Activated naive CD4-positive, alpha-beta T cell treated with anti-CD3 and anti-CD28 coated beads, Interleukin-2, amount 50 U/mL, for 24 hours (primary cell): ENCODE data around the gene TMEM125.

Source experiments
- H3K27ac Mint-ChIP-seq: one replicate; pipeline ENCODE4 v1.8.0; 2021; ENCODE audit warnings: mild to moderate bottlenecking, mixed read lengths
- H3K27me3 Mint-ChIP-seq: one replicate; pipeline ENCODE4 v1.8.0; 2021; ENCODE audit warnings: mixed read lengths
- H3K36me3 Mint-ChIP-seq: one replicate; pipeline ENCODE4 v1.8.0; 2021; ENCODE audit warnings: mixed read lengths
- H3K4me1 Mint-ChIP-seq: one replicate; pipeline ENCODE4 v1.8.0; 2021; ENCODE audit warnings: mixed read lengths
- H3K4me3 Mint-ChIP-seq: one replicate; pipeline ENCODE4 v1.8.0; 2021; ENCODE audit warnings: mild to moderate bottlenecking, mixed read lengths
- H3K9me3 Mint-ChIP-seq: one replicate; pipeline ENCODE4 v1.8.0; 2021; ENCODE audit warnings: mixed read lengths

The TMEM125 gene

DNA sequence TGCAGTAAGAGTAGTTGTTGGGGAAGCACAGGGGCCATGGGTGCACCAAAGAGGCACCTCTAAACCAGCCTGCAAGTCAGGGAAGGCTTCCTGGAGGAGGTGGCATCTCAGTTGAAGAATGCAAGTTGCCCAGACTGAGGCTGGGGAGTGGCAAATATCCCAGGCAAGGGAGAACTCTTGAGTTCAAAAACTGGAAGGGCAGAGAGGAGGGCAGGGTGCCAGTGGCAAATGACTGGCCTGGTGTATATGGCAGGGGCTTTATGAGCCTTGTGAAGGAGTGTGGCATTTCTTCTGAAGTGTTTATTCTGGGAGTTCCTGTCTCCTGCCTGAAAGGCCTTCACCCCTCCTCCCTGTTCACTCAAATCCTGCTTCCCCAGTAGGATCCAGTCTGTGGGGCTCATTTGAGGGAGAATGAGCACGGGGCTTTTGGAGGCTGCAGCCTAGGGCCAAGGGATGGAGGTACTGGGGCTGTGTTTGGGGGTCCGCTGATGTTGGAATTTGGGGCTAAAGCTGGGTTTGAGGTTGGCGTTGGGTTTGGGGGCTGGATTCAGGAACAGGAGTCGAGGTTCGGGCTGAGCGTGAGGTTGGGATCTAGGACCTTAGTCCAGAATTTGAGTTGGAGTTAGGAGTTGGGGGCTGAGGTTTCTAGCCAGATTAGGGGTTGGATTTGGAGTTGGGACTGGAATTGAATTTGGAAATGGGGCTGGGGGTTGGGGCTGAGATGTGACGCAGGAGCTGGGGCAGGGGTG, at the start of gene TMEM125:
TSS of gene TMEM125 (plus strand) at position 357 of the 749 bp plus-strand sequence. CDS start 2,740 bp downstream, outside the sequence.
- peaks cover 3% of the 10 kb centered on the region for H3K36me3 Mint-ChIP-seq
- H3K4me3 Mint-ChIP-seq, result peak within 1 kb of the TSS; percentile 49
- peaks cover 5% of the 10 kb centered on the region for H3K9me3 Mint-ChIP-seq
- H3K27ac Mint-ChIP-seq, result no peak within 1 kb of the TSS
- peaks cover 22% of the 10 kb centered on the region for H3K4me1 Mint-ChIP-seq
- peaks cover 5% of the 10 kb centered on the region for H3K27me3 Mint-ChIP-seq

DNA sequence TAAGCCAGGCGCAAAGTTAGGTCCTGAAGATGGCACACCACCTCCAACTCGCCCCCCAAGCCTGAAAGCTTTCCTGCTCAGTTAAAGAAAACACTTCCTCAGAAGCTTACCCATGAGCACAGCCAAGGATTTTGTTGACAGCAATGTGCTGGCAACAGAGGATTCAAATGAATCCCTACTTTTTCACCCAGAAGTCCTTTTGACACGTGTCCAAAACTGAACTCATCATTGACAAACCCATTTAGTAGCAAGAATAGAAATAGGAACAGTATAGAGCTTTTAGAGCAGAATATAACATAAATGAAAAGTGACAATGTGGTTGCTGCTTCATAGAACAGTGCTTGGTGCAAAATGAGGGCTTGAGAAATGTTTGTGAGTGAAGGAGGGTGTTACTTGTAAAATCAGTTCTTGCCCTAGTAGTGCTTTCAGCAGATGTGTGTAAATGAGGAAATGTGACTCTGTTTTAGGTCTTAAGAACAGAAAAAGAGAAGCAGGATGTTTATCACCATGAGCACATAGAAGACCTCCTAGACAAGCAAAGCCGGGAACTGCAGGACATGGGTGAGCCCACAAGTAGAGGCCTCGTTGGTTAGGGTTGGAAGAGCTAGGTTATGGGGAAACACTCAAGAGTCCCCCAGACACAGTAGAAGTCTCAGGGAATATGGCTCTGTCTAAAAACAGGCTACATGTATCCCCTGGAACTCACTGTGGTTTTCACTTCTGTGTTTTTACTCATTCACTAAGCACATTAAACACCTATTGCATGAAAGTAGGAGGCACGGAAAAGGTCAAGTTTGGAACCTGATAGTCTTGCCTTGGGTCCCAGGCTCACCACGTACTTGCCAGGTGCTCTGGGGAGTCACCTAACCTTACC, 48.6 kb upstream of the TMEM125 start:
- Mint-ChIP-seq H3K27ac (no peak overlapping the region), H3K9me3 (no peaks in the 10 kb centered on the region), H3K4me3 (no peak overlapping the region), H3K27me3 (peaks cover 2% of the 10 kb centered on the region), H3K36me3 (no peaks in the 10 kb centered on the region), H3K4me1 (peaks cover 7% of the 10 kb centered on the region)

DNA sequence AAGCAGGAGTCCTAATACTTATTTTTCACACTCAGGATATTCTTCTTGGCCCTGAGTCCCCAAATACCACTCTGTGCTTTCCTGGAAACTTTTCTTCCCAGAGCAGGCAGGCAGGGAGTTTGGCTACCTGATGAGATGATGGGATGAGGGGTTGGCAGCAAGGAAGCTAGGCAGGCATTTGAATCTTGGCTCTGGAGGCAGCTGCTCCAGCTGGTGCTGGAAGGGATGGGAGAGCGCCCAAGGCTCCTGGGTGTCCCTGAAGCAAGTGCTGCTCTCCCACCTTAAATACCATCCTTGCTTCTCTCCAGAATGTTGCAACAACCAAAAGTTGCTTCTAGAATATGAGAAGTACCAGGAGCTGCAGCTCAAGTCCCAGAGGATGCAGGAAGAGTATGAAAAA, 48.0 kb upstream of the TMEM125 start:
- no peaks in the 10 kb centered on the region for H3K9me3 Mint-ChIP-seq
- H3K4me1 Mint-ChIP-seq, result peaks cover 7% of the 10 kb centered on the region
- no peak overlapping the region for H3K4me3 Mint-ChIP-seq
- H3K36me3 Mint-ChIP-seq, result no peaks in the 10 kb centered on the region
- no peak overlapping the region for H3K27ac Mint-ChIP-seq
- no peaks in the 10 kb centered on the region for H3K27me3 Mint-ChIP-seq

DNA sequence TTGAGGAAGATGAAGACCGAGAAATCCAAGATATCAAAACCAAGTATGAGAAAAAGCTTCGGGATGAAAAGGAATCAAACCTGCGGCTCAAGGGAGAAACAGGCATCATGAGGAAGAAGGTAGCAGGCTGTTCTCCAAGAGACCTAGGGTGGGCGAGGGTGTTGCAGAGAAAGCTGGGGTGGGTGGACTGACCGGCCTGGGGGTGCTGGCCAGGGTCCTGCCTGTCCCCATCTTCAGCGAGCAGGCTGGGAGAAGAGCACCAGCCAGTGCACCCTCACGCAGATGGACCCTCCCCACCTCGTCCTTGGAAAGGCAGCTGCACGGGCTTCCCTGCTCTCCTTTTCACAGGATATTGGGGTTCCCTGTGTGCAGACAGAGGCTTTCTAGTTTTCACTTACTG, 46.9 kb upstream of the TMEM125 start:
- Mint-ChIP-seq H3K27me3 (no peaks in the 10 kb centered on the region), H3K4me1 (peaks cover 7% of the 10 kb centered on the region), H3K4me3 (no peak overlapping the region), H3K9me3 (no peaks in the 10 kb centered on the region), H3K27ac (no peak overlapping the region), H3K36me3 (no peaks in the 10 kb centered on the region)

DNA sequence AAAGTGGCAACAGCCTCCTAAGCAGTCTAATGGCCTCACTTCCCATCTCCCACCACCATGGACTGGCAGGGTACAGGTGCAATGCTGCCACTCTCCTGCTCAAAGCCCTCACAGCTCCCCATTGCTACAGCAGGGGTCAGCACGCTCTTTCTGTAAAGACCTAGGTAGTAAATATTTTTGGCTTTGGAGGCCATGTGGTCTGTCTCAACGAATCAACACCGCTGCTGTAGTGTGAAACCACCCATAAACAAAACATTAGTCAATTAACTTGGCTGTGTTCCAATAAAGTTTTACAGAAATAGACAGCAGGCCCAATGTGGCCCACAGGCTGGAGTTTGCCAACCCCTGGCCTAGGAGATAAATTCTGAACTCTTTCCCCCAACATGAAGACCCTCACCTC, 44.6 kb upstream of the TMEM125 start:
- Mint-ChIP-seq H3K27me3 (no peaks in the 10 kb centered on the region), H3K9me3 (no peaks in the 10 kb centered on the region), H3K27ac (no peak overlapping the region), H3K4me1 (peaks cover 7% of the 10 kb centered on the region), H3K4me3 (no peak overlapping the region), H3K36me3 (no peaks in the 10 kb centered on the region)

DNA sequence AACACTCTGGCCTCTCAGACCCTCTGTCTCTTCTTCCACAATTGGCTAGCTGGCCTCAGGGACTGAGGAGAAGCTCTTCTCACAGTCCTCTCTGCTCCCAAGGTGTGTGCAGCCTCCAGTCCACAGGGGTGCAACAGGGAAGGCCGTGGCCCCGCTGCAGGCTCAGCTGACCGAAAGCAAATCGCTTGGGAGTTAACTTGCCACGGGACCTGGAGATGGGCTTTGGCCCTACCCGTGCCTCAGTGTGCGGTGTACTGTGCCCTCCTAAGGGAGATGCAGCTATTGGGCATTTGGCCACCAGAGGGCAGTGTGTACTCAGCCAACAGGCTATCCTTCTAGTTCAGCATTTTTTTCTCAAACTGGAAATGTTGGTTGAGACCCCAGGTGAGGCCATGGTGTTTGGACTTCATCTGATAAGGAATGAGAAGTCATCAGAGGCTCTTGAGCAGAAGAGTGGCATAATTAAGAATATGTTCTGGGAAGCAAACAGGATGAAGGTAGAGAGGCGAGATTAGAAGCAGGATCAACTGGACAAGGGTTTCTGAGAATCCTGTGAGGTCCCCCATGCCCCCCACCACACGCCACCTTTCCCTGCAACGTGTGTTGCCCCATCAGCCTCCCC, 42.5 kb upstream of the TMEM125 start:
- Mint-ChIP-seq H3K4me1 (no peaks in the 10 kb centered on the region), H3K27ac (no peak overlapping the region), H3K36me3 (no peaks in the 10 kb centered on the region), H3K9me3 (no peaks in the 10 kb centered on the region), H3K4me3 (no peak overlapping the region), H3K27me3 (no peaks in the 10 kb centered on the region)

DNA sequence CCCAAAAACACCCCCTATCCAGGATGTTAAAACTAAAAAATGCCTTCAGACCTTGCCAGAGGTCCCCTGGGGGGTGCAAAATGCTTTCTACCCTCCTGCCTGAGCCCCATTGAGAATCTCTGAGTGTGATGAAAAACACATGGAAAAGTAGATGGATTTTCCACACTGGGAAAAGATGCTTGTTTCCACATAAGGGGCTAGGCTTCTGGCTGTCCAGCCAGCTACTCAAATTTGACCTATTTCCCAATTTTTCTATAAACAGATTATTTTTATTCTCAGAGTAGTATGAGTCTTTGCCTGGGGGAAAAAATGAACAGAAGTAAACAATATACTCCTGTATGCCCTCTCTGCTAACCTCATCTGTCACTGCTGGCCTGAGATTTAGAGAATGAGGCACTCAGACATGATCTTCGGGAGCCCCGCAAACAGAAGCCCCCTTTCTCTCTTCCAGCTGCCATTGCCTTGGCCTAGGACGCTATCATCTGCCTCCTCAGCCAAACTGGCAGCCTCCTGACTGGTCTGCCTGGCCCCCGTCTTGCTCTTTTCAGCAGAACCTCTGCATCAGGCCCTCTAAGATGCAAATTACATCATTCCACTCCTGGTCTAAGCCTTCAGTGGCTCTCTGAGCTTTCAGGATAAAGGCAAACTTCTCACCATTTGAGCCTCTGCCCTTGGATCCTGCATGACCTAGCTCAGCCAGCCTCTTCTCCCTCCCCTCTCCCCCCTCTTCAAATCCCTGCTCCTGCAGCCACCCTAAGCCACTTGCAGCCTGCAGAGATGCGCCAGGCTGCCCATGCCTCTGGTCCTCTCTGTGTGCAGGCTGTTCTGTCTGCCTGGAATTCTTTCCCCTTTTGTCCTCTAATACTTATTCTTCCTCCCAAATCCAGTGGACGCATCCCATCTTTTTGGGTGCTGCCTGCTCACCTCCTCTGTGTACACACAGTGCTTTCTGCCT, 39.7 kb upstream of the TMEM125 start:
- no peaks in the 10 kb centered on the region for H3K27me3 Mint-ChIP-seq
- no peak overlapping the region for H3K27ac Mint-ChIP-seq
- H3K4me1 Mint-ChIP-seq, result no peaks in the 10 kb centered on the region
- H3K9me3 Mint-ChIP-seq, result no peaks in the 10 kb centered on the region
- no peaks in the 10 kb centered on the region for H3K36me3 Mint-ChIP-seq
- H3K4me3 Mint-ChIP-seq, result no peak overlapping the region

DNA sequence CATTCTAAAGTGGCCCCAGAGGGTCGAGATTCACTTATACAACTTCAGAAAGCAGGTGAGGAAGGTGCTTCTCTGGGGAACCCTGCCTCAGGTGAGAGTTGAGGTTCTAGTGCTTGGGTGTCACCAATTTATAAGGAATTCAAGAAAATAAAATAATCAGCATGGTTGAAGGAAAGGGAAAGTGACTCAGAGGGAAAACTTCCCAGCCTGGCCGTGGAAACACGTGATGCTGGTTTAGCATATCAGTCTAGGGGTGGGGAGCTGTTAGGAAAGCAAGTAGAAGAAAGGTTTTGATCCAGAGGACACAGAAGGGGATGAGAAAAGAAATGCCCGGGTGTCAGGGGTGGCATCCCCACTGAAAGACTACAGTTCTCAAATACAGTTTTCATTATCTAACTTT, 37.7 kb upstream of the TMEM125 start:
- Mint-ChIP-seq H3K27me3 (no peaks in the 10 kb centered on the region), H3K4me1 (no peaks in the 10 kb centered on the region), H3K27ac (no peak overlapping the region)

DNA sequence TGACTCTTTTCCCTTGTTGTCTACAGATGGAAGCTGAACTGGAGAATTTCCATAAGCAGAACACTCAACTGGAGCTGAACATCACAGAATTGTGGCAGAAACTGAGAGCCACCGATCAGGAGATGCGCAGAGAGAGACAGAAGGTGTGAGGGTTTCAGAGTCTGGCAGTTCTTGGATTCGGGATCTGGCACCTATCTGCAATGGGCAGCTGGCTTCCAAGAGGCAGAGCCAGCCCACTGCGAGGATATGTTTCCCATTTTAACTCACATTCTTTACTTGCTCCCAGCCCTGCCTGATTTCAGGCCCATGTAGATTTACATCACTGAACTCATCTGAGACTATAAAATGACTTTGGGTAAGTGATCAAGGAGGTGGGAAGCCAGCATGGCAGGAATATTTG, 37.3 kb upstream of the TMEM125 start:
- Mint-ChIP-seq H3K36me3 (no peaks in the 10 kb centered on the region), H3K27ac (no peak overlapping the region), H3K27me3 (no peaks in the 10 kb centered on the region), H3K4me3 (no peak overlapping the region), H3K4me1 (no peaks in the 10 kb centered on the region), H3K9me3 (no peaks in the 10 kb centered on the region)

More for the DNA sequence above, 37.7 kb upstream of the TMEM125 start:
- no peaks in the 10 kb centered on the region for H3K9me3 Mint-ChIP-seq
- H3K4me3 Mint-ChIP-seq, result no peak overlapping the region
- H3K36me3 Mint-ChIP-seq, result no peaks in the 10 kb centered on the region

DNA sequence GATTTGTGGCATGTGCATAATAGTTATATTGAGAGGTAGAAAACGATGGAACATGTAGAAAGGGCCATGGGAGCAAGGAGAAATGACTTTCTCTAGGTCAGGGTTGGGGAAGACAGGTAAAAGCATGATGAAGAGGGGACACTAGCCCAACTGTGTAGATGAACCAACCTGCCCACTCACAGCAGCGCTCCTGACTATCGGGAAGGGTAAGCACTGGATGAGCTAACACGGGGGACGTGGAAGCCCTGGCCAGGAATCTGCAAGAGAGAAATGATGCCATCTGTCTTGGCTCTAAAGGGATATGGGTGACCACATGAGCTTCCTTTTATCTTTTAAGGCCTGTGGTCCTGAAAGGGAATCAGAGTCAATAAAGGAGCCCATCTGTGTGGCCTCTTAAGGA, 36.2 kb upstream of the TMEM125 start:
- no peaks in the 10 kb centered on the region for H3K9me3 Mint-ChIP-seq
- no peak overlapping the region for H3K4me3 Mint-ChIP-seq
- H3K4me1 Mint-ChIP-seq, result no peaks in the 10 kb centered on the region
- no peak overlapping the region for H3K27ac Mint-ChIP-seq
- no peaks in the 10 kb centered on the region for H3K27me3 Mint-ChIP-seq
- H3K36me3 Mint-ChIP-seq, result no peaks in the 10 kb centered on the region

DNA sequence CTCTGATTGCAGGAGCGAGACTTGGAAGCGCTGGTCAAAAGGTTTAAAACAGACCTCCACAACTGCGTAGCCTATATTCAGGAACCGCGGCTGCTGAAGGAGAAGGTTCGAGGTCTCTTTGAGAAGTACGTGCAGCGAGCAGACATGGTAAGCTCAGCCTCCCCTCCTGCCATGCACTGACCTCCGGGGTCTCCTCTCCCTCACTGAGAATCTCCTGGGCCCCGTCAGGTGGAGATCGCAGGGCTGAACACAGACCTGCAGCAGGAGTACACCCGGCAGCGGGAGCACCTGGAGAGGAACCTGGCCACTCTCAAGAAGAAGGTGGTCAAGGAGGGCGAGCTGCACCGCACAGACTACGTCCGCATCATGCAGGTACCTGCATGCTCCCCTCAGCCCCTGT, 35.5 kb upstream of the TMEM125 start:
- Mint-ChIP-seq H3K36me3 (no peaks in the 10 kb centered on the region), H3K27me3 (no peaks in the 10 kb centered on the region), H3K9me3 (no peaks in the 10 kb centered on the region), H3K27ac (no peak overlapping the region), H3K4me3 (no peak overlapping the region), H3K4me1 (no peaks in the 10 kb centered on the region)

DNA sequence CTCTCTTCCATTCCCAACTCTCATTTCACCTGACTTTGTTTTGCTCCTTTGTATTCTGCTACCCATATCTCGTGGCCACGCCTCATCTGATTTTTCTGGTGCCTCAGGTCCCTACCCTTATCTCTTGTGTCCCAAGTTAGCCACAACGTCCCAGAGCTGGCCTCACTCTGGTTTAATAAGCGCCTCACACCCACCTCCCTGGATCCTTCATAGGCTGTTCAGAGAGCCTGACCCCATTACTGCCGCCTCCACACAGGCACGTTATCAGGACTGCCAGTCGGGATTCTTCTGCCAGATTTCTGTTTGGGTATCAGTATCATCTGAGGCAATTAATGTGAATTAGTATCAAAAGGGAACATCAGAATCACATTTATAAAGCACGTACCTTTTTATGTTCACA, 34.7 kb upstream of the TMEM125 start:
- no peak overlapping the region for H3K27ac Mint-ChIP-seq
- H3K9me3 Mint-ChIP-seq, result no peaks in the 10 kb centered on the region
- no peaks in the 10 kb centered on the region for H3K27me3 Mint-ChIP-seq

DNA sequence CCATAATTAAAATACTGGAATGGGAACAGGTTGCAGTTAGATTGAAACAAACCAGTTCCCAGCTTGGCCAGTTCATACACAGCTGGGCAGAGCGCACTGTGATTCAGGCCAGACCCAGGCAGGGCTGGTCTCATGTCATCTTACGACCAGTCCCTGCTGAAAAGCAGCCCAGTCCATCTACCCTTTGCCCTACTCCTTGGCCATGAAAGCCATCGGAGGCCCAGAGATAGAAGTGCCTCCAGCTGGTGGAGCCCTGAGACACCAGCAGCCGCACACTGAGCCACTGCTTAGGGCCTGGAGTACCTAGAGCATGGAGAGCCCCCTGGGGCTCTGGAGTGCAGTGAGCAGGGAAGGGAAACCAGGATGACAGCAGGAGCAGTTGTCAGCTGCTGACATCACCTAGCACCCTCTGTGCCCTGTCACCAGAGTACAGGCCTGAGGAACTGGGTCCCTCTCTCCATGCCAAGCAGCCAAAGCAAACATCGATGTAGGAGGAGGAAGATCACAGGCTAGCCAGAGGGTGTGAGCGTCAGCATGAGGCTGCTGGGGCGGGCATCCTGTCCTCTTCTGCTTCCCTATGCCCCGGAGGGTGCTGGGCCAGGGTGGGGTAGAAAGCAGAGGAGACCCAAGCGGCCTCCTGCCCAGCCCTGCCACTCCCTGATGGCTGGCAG, 34.2 kb upstream of the TMEM125 start:
- peaks cover 3% of the 10 kb centered on the region for H3K9me3 Mint-ChIP-seq
- no peak overlapping the region for H3K4me3 Mint-ChIP-seq
- no peaks in the 10 kb centered on the region for H3K27me3 Mint-ChIP-seq
- no peaks in the 10 kb centered on the region for H3K36me3 Mint-ChIP-seq
- no peaks in the 10 kb centered on the region for H3K4me1 Mint-ChIP-seq
- no peak overlapping the region for H3K27ac Mint-ChIP-seq

More for the DNA sequence above, 34.7 kb upstream of the TMEM125 start:
- H3K4me1 Mint-ChIP-seq, result no peaks in the 10 kb centered on the region
- H3K4me3 Mint-ChIP-seq, result no peak overlapping the region
- H3K36me3 Mint-ChIP-seq, result no peaks in the 10 kb centered on the region

DNA sequence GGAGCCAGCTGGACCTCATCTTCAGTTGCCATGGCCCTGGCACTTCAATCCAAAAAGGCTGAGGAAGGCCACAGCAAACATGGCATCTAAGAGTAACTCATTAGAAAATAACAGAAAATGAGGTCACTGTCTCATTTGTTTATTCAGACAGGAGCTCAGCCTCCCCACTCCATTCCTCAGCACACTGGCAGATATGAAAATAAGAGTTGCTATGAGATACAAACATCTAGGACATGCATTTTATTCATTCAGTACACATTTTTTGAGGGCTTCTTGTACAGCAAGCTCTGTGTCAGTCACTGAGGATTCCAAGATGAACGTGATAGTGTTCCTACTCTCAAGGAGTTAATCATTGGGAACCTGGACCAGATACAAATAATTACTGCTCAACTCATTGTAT, 32.7 kb upstream of the TMEM125 start:
- Mint-ChIP-seq H3K36me3 (no peaks in the 10 kb centered on the region), H3K4me1 (no peaks in the 10 kb centered on the region), H3K4me3 (no peak overlapping the region), H3K27me3 (no peaks in the 10 kb centered on the region), H3K27ac (no peak overlapping the region), H3K9me3 (peaks cover 4% of the 10 kb centered on the region)

DNA sequence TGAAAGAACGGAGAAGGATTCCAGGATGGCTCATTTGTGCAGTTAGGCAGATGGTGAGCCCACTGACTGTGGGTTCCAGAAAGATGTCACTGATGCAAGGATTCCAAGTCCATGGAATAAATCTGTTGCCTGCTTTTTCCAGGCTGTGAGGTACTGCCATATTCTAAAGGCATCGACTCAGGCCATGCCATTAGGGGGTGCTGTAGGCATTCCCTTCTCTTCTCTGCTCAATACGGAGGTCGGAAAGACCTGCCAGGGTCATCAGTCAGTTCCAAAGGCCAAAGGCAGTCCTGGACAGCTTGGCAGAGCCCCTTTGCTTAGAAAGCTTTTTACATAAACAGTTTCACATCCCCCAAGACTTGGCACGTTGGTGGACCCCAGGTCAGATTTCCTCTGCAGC, 31.7 kb upstream of the TMEM125 start:
- no peaks in the 10 kb centered on the region for H3K4me1 Mint-ChIP-seq
- no peaks in the 10 kb centered on the region for H3K36me3 Mint-ChIP-seq
- peaks cover 4% of the 10 kb centered on the region for H3K9me3 Mint-ChIP-seq
- no peak overlapping the region for H3K27ac Mint-ChIP-seq
- no peak overlapping the region for H3K4me3 Mint-ChIP-seq
- no peaks in the 10 kb centered on the region for H3K27me3 Mint-ChIP-seq
